22Rv1 (cell line): ENCODE data around the gene PLD4.

Source experiments
- ZFX ChIP-seq: fragments of 450-650 bp; IDR thresholded peaks from 2 replicates; pipeline ENCODE4 v1.6.1; 2017; ENCODE audit warnings: antibody characterized with exemption, borderline replicate concordance
- TF ChIP-seq, protein P1 (sequence below): fragments of 450-650 bp; IDR thresholded peaks from 2 replicates; pipeline ENCODE4 v1.5.1; 2017; ENCODE audit warnings: mild to moderate bottlenecking

DNA sequence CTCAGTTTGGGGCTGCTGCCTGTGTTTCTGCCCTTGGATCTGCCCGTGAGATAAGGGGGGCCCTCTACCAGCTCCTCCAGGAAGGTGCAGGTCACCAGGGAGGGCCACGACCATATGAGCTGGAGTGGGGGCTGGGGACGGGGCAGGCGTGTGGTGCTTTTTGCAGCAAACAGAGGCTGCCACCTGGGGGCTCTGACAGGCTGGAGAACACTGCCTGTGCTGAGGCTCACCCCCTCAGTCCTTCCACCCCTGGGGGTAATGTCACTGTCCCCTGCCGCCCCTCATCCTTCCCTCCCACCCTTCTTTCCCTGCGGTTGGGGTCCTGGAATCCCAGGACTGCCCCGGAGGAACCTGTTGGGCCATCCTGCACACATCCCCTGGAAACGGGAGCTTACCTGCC is 3.2 kb downstream of the PLD4 start:
- TF ChIP-seq, protein P1, sequence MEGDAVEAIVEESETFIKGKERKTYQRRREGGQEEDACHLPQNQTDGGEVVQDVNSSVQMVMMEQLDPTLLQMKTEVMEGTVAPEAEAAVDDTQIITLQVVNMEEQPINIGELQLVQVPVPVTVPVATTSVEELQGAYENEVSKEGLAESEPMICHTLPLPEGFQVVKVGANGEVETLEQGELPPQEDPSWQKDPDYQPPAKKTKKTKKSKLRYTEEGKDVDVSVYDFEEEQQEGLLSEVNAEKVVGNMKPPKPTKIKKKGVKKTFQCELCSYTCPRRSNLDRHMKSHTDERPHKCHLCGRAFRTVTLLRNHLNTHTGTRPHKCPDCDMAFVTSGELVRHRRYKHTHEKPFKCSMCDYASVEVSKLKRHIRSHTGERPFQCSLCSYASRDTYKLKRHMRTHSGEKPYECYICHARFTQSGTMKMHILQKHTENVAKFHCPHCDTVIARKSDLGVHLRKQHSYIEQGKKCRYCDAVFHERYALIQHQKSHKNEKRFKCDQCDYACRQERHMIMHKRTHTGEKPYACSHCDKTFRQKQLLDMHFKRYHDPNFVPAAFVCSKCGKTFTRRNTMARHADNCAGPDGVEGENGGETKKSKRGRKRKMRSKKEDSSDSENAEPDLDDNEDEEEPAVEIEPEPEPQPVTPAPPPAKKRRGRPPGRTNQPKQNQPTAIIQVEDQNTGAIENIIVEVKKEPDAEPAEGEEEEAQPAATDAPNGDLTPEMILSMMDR, result no peak
- TF ChIP-seq ZFX, result no peak
